ENCODE results near the gene FGD6. TPM values are rescaled to one million over a fixed set of nuclear protein-coding genes. Genes with fewer than 3 reads are reported as not detected.
A peak's percentile ranks its signal among the peaks of the same experiment; 100 is the strongest.
"Not testable (repeated sequence)": the region's sequence is repeated elsewhere in the genome, so short reads cannot be mapped to it uniquely, and the experiment has no call there.

The FGD6 gene
- total RNA-seq, 1 experiment from 2014 or later = 66.6 TPM

DNA sequence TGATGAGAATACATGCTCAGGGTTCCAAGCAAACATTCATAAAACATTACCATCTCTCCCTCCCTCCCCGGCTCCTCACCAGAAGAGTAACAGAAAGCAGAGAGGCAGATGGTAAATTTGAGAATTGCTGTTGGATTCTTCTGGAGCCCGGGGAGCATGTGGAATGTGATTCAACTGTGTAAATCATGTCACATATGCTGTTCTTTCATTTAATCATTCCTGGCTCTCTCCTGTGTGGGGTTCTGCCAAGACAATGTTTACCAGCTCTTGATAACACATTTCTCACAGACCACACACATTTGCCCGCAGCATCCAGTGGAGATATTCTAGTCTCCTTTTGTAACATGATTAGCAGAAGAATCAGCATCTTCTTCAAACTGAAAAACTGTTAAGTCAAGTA, 120.4 kb downstream of the FGD6 start:
- Mint-ChIP-seq H3K27ac (ENCODE audit: unreplicated experiment) (peak overlapping the region; percentile 56), H3K4me3 (ENCODE audit: low read depth, unreplicated experiment) (no peak overlapping the region), H3K4me1 (ENCODE audit: low read depth, unreplicated experiment) (peaks cover 44% of the 10 kb centered on the region), H3K27me3 (ENCODE audit: unreplicated experiment) (no peaks in the 10 kb centered on the region), H3K9me3 (ENCODE audit: low read depth, unreplicated experiment) (no peaks in the 10 kb centered on the region), H3K36me3 (ENCODE audit: insufficient read depth, unreplicated experiment) (peaks cover 66% of the 10 kb centered on the region)
- TF ChIP-seq, protein P1, sequence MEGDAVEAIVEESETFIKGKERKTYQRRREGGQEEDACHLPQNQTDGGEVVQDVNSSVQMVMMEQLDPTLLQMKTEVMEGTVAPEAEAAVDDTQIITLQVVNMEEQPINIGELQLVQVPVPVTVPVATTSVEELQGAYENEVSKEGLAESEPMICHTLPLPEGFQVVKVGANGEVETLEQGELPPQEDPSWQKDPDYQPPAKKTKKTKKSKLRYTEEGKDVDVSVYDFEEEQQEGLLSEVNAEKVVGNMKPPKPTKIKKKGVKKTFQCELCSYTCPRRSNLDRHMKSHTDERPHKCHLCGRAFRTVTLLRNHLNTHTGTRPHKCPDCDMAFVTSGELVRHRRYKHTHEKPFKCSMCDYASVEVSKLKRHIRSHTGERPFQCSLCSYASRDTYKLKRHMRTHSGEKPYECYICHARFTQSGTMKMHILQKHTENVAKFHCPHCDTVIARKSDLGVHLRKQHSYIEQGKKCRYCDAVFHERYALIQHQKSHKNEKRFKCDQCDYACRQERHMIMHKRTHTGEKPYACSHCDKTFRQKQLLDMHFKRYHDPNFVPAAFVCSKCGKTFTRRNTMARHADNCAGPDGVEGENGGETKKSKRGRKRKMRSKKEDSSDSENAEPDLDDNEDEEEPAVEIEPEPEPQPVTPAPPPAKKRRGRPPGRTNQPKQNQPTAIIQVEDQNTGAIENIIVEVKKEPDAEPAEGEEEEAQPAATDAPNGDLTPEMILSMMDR (IDR thresholded peaks at IDR 0.05; ENCODE audit: unreplicated experiment) = no peak
- intact Hi-C loops (cut with micrococcal nuclease; ENCODE audit: unreplicated experiment) = no loop called here
- no peak for DNase-seq
- BruUV-seq (replicated peaks) = no TSS peak
- CTCF ChIA-PET = no interaction called here

DNA sequence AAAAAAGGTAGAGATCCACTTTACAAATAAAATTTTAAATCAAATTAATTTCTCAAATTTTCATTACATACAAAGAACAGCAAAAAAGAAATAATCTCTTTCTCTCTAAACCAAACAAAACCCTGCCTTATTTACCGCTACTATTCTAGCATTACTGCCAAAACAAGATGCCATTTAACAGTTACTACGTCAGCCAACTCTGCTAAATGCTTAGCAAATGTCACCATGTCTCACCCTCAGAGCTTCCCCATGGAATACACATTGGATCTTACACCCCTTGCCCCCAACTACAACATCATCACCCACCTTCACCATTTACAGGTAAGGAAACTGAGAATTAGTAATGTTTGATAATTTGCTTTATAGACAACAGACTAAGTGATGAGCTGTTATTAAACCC, 120.9 kb downstream of the FGD6 start:
- peak overlapping the region; percentile 56 for H3K27ac Mint-ChIP-seq (ENCODE audit: unreplicated experiment)
- H3K27me3 Mint-ChIP-seq (ENCODE audit: unreplicated experiment) = no peaks in the 10 kb centered on the region
- no peak overlapping the region for H3K4me3 Mint-ChIP-seq (ENCODE audit: low read depth, unreplicated experiment)
- CTCF ChIA-PET = no interaction called here
- DNase-seq = no peak
- TF ChIP-seq, protein P1 (IDR thresholded peaks at IDR 0.05; ENCODE audit: unreplicated experiment) = no peak
- no peaks in the 10 kb centered on the region for H3K9me3 Mint-ChIP-seq (ENCODE audit: low read depth, unreplicated experiment)
- peaks cover 44% of the 10 kb centered on the region for H3K4me1 Mint-ChIP-seq (ENCODE audit: low read depth, unreplicated experiment)
- intact Hi-C loops (cut with micrococcal nuclease; ENCODE audit: unreplicated experiment) = no loop called here
- peaks cover 65% of the 10 kb centered on the region for H3K36me3 Mint-ChIP-seq (ENCODE audit: insufficient read depth, unreplicated experiment)
- no TSS peak for BruUV-seq (replicated peaks)

DNA sequence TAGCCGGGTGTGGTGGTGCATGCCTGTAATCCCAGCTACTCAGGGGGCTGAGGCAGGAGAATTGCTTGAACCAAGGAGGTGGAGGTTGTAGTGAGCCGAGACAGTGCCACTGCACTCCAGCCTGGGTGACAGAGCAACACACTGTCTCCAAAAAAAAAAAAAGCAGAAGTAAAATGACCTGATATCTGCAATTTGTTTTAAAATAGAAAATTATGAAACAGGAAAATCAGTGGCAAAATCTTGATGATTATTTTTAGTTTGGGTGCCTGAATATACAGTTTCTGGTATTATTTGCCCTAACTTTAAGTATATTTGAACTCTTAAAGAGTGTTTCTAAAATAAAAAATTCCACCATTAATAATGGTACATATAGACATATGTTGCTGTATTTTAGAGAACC, 121.4 kb downstream of the FGD6 start:
- H3K27me3 Mint-ChIP-seq (ENCODE audit: unreplicated experiment); DNase-seq; H3K9me3 Mint-ChIP-seq (ENCODE audit: low read depth, unreplicated experiment); CTCF ChIA-PET; intact Hi-C loops (cut with micrococcal nuclease; ENCODE audit: unreplicated experiment); BruUV-seq (replicated peaks); H3K4me3 Mint-ChIP-seq (ENCODE audit: low read depth, unreplicated experiment): not testable (repeated sequence)
- Mint-ChIP-seq H3K27ac (ENCODE audit: unreplicated experiment) (peak overlapping the region; percentile 56), H3K4me1 (ENCODE audit: low read depth, unreplicated experiment) (peaks cover 42% of the 10 kb centered on the region), H3K36me3 (ENCODE audit: insufficient read depth, unreplicated experiment) (peaks cover 63% of the 10 kb centered on the region)

DNA sequence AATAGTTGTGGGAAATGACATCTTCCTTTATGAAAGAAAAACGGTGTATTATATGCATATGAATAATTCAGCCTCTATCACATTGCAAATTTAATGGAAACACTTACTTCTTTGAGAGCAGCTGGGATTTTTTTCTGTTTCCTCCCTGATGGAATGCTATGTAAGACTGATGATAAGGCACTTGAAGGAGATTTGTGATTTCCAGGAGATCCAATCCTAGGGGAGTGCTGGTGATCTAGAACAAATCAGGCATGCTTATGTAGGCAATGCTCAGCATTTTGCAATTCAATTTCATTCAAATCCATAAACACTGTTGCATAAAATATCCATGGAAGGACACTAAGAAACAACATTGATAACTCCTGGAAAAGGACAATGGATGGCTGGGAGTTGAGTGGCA, 127.8 kb downstream of the FGD6 start:
- no peak overlapping the region for H3K4me3 Mint-ChIP-seq (ENCODE audit: low read depth, unreplicated experiment)
- no peaks in the 10 kb centered on the region for H3K9me3 Mint-ChIP-seq (ENCODE audit: low read depth, unreplicated experiment)
- no TSS peak for BruUV-seq (replicated peaks)
- no peaks in the 10 kb centered on the region for H3K4me1 Mint-ChIP-seq (ENCODE audit: low read depth, unreplicated experiment)
- H3K36me3 Mint-ChIP-seq (ENCODE audit: insufficient read depth, unreplicated experiment) = peaks cover 63% of the 10 kb centered on the region
- CTCF ChIA-PET = no interaction called here
- peak overlapping the region; percentile 2 for H3K27ac Mint-ChIP-seq (ENCODE audit: unreplicated experiment)
- intact Hi-C loops (cut with micrococcal nuclease; ENCODE audit: unreplicated experiment) = no loop called here
- H3K27me3 Mint-ChIP-seq (ENCODE audit: unreplicated experiment) = no peaks in the 10 kb centered on the region
- TF ChIP-seq, protein P1 (IDR thresholded peaks at IDR 0.05; ENCODE audit: unreplicated experiment) = no peak
- DNase-seq = no peak

DNA sequence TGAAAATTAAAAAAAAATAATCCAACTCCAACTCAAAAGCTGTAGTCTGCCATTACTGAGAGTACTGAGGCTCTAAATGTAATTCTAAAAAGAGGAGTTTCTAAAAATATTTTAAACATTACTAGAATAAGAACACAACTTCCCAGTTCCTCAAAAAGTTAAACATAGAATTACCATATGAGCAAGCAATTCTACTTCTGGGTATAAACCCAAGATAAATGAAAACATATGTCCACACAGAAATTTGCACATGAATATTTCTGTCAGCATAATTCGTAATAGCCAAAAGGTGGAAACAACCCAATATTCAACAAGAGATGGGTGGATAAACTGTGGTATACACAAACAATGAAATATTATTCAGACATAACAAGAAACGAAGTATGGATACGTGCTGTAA, 128.9 kb downstream of the FGD6 start:
- no peak overlapping the region for H3K27ac Mint-ChIP-seq (ENCODE audit: unreplicated experiment)
- intact Hi-C loops (cut with micrococcal nuclease; ENCODE audit: unreplicated experiment) = no loop called here

More for the DNA sequence above, 128.9 kb downstream of the FGD6 start:
- BruUV-seq (replicated peaks) = no TSS peak
- CTCF ChIA-PET = no interaction called here
- H3K4me1 Mint-ChIP-seq (ENCODE audit: low read depth, unreplicated experiment) = no peaks in the 10 kb centered on the region
- H3K36me3 Mint-ChIP-seq (ENCODE audit: insufficient read depth, unreplicated experiment) = peaks cover 63% of the 10 kb centered on the region
- no peaks in the 10 kb centered on the region for H3K27me3 Mint-ChIP-seq (ENCODE audit: unreplicated experiment)
- TF ChIP-seq, protein P1 (IDR thresholded peaks at IDR 0.05; ENCODE audit: unreplicated experiment) = no peak
- no peaks in the 10 kb centered on the region for H3K9me3 Mint-ChIP-seq (ENCODE audit: low read depth, unreplicated experiment)
- no peak for DNase-seq
- H3K4me3 Mint-ChIP-seq (ENCODE audit: low read depth, unreplicated experiment) = no peak overlapping the region
